Measurements from ENCODE around the gene TDRD3.

The TDRD3 gene

GRCh38 chr13:60583196-60583888 lies 186.3 kb downstream of the TDRD3 start:
- DNase-seq = no peak

DNA sequence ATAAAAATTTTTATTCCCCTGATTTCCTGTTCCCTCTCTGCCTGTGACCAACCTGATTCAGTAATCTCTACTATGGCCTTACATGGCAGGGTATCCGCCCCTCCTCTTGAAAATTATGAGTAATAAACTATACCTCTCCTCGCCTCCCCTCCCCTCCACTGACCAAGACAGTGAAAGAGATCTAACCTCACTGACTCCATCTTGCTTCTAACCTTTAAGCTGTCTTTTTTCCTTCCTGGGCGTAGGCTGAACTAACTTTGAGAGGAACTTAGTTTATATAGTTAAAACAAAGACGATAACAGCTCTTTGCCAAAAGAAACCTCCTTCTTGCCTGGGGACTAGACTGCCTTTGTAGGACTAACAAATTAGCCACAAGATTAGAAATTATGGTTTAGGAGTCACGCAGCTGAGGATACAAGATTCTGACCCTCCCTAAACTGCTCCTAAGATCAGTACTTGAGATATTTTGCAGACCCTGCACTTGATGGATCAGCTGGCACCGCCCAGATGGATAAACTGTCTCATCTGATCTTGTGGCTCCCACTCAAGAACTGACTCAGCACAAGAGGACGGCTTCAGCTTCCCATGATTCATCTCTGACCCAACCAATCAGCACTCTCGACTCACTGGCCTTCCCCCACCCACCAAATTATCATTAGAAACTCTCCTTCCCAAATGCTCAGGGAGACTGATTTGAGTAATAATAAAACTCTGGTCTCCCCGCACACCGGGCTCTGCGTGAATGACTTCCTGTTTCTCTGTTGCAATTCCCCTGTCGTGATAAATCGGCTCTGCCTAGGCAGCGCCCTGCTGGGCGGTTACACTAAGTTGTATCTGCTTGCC lies 187.1 kb downstream of the TDRD3 start:
- DNase-seq = no peak

GRCh38 chr13:60584976-60585375 lies 188.0 kb downstream of the TDRD3 start:
- DNase-seq = no peak

- no peak for DNase-seq
Observed at GRCh38 chr13:60590800-60591747, 194.1 kb downstream of the TDRD3 start.

GRCh38 chr13:60603049-60603448 lies 206.0 kb downstream of the TDRD3 start:
- no peak for DNase-seq

- no peak for DNase-seq
Observed at GRCh38 chr13:60604058-60604457, 207.0 kb downstream of the TDRD3 start.

- no peak for DNase-seq
Observed at GRCh38 chr13:60608954-60609353, 211.9 kb downstream of the TDRD3 start.

GRCh38 chr13:60611523-60611922 lies 214.5 kb downstream of the TDRD3 start:
- DNase-seq = no peak

GRCh38 chr13:60612593-60612992 lies 215.6 kb downstream of the TDRD3 start:
- no peak for DNase-seq

DNA sequence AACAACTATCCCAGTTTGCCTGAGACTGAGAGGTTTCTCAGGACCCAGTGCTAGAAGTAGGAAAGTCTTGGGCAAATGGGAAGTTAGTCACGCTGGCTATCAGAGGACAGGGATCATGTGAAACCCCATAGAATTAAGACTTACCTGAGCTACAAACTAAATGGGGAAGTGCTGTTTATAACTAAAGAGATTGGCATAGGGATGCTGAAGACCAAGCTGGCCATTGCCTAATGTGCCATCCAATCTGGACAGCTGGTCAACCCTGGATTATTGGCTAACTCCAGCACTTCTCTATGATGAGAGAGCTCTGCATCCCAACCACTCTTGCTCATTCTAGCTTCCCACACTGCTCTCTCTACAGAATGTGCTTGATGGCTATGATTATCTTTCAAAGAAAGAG lies 216.1 kb downstream of the TDRD3 start:
- no peak for DNase-seq

- no peak for DNase-seq
Observed at GRCh38 chr13:60617991-60618733, 221.1 kb downstream of the TDRD3 start.

- DNase-seq = no peak
Observed at GRCh38 chr13:60619461-60619860, 222.4 kb downstream of the TDRD3 start.

DNA sequence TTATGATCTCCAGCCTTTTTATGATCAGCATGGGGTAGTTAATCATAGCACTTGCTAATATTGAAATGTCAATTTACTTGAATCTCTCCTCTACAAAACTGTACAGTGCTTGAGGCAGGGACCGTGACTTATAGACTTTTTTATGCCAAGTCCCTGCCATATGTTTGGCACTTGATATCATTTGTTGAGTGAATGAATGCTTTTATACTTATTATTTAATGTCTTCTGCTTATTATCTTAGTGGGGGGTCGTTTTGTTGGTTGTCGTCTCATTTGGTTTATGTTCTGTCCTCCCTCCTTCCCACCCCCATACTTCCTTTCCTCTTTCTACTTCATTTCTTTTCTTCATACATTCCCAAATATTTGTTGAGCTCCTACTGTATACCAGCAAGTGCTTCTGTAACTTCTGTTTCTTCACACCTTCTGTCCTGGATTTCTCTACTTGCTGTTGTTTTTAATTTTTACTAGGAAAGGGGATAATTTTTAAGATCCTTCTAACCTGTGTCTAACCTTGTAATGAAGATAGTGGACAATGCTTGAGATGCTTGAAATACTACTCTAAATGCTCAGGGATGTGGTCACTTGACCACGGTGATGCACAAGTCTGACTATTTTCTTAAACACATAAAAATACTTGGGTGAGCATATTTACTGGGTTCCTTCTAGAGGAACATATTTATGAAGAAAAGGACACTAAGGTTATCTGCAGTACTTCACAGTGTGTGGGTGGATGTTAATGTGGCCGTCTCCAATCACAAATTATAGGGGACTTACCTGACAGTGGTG lies 223.8 kb downstream of the TDRD3 start:
- DNase-seq = no peak

DNA sequence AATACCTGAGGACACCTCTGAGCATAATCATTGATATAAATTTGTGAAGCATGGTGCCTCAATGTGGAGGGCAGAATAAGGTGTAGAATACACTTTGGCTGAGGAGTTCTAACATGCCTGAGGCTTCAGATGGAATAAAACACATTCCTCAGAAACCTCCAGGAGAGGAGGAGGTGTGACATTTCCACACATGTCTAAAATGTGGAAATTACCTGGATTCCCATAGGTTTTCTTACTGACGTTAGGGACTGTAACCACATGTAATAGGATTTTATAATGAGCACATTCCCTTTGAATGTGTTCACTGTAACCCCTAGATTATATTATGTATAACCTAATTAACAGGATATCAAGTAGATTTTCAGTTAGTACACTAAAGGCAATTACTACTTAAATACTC lies 226.1 kb downstream of the TDRD3 start:
- no peak for DNase-seq

Measured in stimulated activated naive CD4-positive, alpha-beta T cell treated with Interleukin-2 at 50 U/mL for 16 hours (primary cell).